Measurements from ENCODE around the gene LRCOL1. TPM values are rescaled to one million over a fixed set of nuclear protein-coding genes. Genes with fewer than 3 reads are reported as not detected.

Gene LRCOL1
- total and polyA plus RNA-seq, 11 donors = not detected

- ATAC-seq = no peak
- Histone ChIP-seq H3K9me3 (no peaks in the 10 kb centered on the region), H3K27ac (no peak overlapping the region), H3K4me3 (no peak overlapping the region), H3K4me1 (no peaks in the 10 kb centered on the region), H3K27me3 (no peaks in the 10 kb centered on the region), H3K36me3 (peaks cover 0 to 84% (median 72%) of the 10 kb centered on the region in 9 donors)
- no peak for DNase-seq
- TF ChIP-seq CTCF (IDR thresholded peaks at IDR 0.05) (no peak), POLR2A (IDR thresholded peaks at IDR 0.05) (no peak)
- intact Hi-C loops (cut with DNase I) = no loop called here
- 78 to 94% (median 90%) methylated on average over 17 of the region's 17 CpGs for WGBS, 4 donors
Measured at GRCh38 chr12:132632521-132633228, 22.3 kb upstream of the LRCOL1 start.

- H3K36me3 ChIP-seq = peaks cover 0 to 74% (median 62%) of the 10 kb centered on the region in 9 donors
- no peaks in the 10 kb centered on the region for H3K9me3 ChIP-seq
- H3K27me3 ChIP-seq = no peaks in the 10 kb centered on the region
- no peak for ATAC-seq
- intact Hi-C loops (cut with DNase I) = no loop called here
- H3K4me1 ChIP-seq = no peaks in the 10 kb centered on the region
- WGBS, 4 donors = 96 to 97% (median 96%) methylated on average over 10 to 11 of the region's 11 CpGs
- TF ChIP-seq POLR2A (IDR thresholded peaks at IDR 0.05) = no peak
- TF ChIP-seq CTCF (IDR thresholded peaks at IDR 0.05) = no peak
- no peak overlapping the region for H3K27ac ChIP-seq
- DNase-seq = no peak
- H3K4me3 ChIP-seq = no peak overlapping the region
Measured at GRCh38 chr12:132631666-132632065, 21.3 kb upstream of the LRCOL1 start.

GRCh38 chr12:132630672-132631071 lies 20.3 kb upstream of the LRCOL1 start:
- H3K27me3 ChIP-seq = no peaks in the 10 kb centered on the region
- no peak for ATAC-seq

GRCh38 chr12:132629330-132629729 lies 18.9 kb upstream of the LRCOL1 start:
- 96 to 98% (median 96%) methylated on average over 6 of the region's 6 CpGs for WGBS, 4 donors
- ATAC-seq (no peak), DNase-seq (no peak)
- no peaks in the 10 kb centered on the region for H3K9me3 ChIP-seq
- TF ChIP-seq POLR2A (IDR thresholded peaks at IDR 0.05) (no peak), CTCF (IDR thresholded peaks at IDR 0.05) (no peak)
- no peak overlapping the region for H3K27ac ChIP-seq
- no peak overlapping the region for H3K4me3 ChIP-seq
- H3K27me3 ChIP-seq = no peaks in the 10 kb centered on the region
- H3K36me3 ChIP-seq = peaks cover 0 to 68% (median 53%) of the 10 kb centered on the region in 9 donors
- H3K4me1 ChIP-seq = no peaks in the 10 kb centered on the region
- intact Hi-C loops (cut with DNase I) = no loop called here

More at GRCh38 chr12:132630672-132631071, 20.3 kb upstream of the LRCOL1 start:
- no peaks in the 10 kb centered on the region for H3K4me1 ChIP-seq
- 92 to 97% (median 95%) methylated on average over 6 of the region's 6 CpGs for WGBS, 4 donors
- H3K4me3 ChIP-seq = no peak overlapping the region
- H3K27ac ChIP-seq = no peak overlapping the region
- peaks cover 0 to 69% (median 55%) of the 10 kb centered on the region in 9 donors for H3K36me3 ChIP-seq
- intact Hi-C loops (cut with DNase I) = no loop called here
- no peaks in the 10 kb centered on the region for H3K9me3 ChIP-seq
- TF ChIP-seq CTCF (IDR thresholded peaks at IDR 0.05) (no peak), POLR2A (IDR thresholded peaks at IDR 0.05) (no peak)
- no peak for DNase-seq
